Measurements from ENCODE around the gene PPP2R5C.

The PPP2R5C gene

GRCh38 chr14:101920271-101920670 lies 158.8 kb downstream of the PPP2R5C start:
- DNase-seq = no peak

- DNase-seq = peak in 1 of 14 donors; percentile 11
Measured at GRCh38 chr14:101922866-101923265, 161.4 kb downstream of the PPP2R5C start.

- no peak for DNase-seq
Measured at GRCh38 chr14:101925152-101925551, 163.6 kb downstream of the PPP2R5C start.

DNA sequence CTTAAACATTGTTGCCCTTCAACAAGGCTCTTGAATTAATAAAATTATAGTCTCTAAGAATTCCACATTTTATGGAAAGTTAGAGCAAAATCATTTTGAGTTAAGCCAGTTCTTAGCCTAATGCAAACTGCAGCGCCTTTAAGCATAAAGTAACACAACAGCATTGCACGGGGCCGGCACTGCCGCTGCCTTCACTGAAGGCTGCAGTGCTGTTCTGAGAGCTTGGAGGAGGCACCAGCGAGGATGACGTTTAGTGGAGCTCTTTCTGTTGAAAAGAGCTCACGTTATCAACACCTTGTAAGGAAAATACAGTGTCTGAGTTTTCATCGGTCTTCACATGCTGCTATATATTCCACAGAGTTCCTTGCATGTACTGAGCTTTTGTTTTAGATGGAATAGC lies 164.6 kb downstream of the PPP2R5C start:
- no peak for DNase-seq

- DNase-seq = no peak
Measured at GRCh38 chr14:101926620-101927019, 165.1 kb downstream of the PPP2R5C start.

DNA sequence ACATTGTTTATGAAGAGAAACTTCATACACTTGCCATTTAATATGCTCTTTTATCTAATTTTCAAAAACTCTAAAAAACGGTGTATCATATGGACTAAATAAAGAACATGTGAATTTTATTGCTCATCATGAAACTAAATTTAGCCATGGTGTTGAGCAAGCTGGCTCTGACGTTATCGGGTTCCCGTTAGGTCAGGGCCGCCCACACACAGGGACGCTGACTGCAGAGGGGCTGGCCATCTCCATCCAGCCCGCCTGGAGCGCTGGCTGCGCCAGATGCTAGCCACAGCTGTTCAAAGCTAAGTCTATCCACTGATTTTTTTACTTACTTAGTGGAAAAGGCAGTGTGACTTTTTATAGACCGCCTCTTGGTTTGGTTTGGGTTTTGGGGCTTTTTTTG lies 166.3 kb downstream of the PPP2R5C start:
- DNase-seq = peak in 2 of 14 donors; percentile 3 to 28

DNA sequence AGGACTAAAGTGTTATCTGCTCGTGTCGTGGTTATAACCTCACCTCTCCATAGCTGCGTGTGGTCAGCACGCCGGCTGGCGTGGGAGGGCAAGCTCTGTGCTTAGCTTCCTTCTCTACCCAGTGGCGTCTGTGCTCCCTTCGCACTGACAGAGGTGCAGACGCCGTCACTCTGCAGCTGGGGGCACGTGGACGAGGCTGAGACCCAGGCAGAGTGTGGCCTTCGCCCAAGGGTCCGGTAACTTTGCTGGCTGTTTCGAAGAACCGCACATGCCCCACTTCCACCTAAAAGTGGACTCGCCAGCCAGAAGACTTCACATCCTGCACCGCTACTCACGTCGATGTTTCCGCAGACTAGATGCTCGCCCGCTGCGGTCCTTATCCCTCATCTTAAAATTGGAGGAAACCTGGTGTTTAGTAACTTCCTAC lies 166.9 kb downstream of the PPP2R5C start:
- no peak for DNase-seq

DNA sequence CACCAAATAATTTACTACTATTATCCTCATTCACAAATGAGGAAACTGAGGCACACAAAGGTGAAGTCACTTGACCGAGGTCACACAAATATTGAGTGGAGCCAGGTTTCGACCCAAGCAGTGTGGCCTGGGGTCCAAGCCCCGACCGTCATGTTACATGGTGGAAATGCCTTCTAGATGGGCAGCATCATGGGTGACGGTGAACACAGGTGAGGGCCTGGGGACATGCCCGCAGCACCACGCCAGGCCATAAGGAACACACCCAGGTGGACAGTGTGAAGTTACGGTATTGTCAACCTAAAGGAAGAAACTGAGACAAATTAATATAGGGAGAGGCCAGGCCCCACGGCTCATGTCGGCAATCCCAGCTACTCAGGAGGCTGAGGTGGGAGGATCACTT lies 167.6 kb downstream of the PPP2R5C start:
- no peak for DNase-seq

DNA sequence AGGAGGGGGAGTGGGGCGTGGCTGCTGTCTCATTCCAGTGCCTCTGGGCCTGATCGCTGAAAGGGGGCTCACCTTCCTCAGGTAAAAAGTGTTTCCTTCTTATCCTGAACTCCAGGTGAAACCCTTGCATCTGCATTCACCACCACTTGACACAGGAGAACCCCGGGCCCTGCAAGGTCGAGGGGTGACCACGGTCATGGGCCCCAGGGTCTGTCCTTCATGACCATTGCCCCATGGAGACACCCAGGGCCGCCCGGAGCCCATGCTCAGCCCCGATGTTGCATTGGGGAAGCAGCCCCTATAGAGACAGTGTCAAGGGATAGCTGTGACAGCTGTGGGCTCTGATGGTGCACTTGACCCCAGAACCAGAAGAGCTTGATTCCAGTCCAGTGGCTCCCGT lies 168.4 kb downstream of the PPP2R5C start:
- DNase-seq = no peak

- no peak for DNase-seq
Measured at GRCh38 chr14:101932673-101933072, 171.2 kb downstream of the PPP2R5C start.

- DNase-seq = no peak
Measured at GRCh38 chr14:101933209-101933608, 171.7 kb downstream of the PPP2R5C start.

- no peak for DNase-seq
Measured at GRCh38 chr14:101934601-101935150, 173.2 kb downstream of the PPP2R5C start.

DNA sequence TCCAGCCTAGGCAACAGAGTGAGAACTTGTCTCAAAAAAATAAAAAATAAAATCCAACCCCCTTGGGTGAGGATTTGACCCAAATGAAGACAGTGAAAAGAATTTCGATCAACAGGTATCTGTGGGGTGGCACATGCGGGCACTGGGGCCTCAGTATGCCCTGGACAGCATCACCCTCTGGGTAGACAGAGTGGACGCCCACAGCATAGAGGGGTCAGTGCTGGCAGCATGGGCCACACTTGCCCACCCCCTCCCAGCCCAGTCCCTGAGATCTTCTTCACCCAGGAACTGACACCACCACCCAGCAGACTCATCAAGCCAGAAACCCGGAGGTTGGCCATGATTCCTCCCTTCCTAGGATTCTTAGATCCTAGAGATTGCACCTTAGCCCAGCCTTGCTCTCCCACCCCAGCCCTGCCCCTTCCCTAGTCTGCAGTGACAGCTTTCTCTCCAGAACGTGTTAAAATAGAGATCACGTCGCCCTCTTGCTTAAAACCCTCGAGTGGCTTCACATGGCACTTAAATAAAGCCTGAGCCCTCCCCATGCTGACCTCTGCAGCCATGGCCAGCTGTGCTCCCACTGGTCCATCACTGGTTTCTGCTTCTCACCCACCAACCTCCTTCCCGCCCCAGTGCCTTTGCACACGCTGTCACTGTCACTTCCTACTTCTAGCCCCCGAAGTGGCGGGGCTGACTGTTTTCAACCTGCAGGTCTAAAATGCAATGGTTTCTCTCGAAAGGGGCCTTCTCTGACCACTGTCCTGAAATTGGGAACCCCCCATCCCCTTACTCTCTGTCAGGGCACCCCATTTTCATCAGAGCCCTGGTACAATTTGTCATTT lies 176.6 kb downstream of the PPP2R5C start:
- no peak for DNase-seq

DNA sequence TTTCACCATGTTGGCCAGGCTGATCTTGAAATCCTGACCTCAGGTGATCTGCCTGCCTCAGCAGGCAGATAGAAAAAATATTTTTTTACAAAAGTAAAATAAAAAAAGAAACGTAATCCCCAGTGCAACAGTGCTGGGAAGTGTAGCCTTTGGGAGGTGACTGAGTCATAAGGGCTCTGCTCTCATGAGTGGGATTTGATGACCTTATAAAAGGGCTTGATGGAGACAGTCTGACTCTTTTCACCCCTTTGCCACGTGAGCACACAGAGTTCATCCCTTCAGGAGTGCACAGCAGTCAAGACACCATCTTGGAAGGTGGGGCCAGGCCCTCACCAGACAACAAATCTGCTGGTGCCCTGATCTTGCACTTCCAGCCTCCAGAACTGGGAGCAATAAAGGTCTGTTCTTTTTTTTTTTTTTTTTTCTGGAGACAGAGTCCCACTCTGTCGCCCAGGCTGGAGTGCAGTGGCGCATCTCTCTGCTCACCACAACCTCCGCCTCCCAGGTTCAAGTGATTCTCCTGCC lies 178.2 kb downstream of the PPP2R5C start:
- no peak for DNase-seq

DNA sequence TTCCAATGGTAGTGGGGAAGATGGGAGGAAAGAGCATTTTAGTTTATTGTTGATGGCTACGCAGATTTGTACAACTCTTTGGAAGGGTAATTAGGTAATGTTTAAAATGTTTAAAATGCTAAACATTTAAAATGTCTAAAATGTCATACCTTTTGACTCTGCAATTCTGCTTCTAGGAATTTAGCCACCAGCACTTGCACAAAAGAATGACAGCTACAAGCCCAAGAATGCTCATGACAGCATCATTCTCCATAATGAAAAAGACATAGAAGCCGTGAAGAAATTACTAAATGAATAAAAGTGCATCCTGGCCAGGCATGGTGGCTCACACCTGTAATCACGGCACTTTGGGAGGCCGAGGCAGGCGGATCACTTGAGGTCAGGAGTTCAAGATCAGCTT lies 182.9 kb downstream of the PPP2R5C start:
- DNase-seq = no peak

GRCh38 chr14:101945171-101945570 lies 183.7 kb downstream of the PPP2R5C start:
- no peak for DNase-seq

GRCh38 chr14:101947577-101947903 lies 186.0 kb downstream of the PPP2R5C start:
- DNase-seq = no peak

DNA sequence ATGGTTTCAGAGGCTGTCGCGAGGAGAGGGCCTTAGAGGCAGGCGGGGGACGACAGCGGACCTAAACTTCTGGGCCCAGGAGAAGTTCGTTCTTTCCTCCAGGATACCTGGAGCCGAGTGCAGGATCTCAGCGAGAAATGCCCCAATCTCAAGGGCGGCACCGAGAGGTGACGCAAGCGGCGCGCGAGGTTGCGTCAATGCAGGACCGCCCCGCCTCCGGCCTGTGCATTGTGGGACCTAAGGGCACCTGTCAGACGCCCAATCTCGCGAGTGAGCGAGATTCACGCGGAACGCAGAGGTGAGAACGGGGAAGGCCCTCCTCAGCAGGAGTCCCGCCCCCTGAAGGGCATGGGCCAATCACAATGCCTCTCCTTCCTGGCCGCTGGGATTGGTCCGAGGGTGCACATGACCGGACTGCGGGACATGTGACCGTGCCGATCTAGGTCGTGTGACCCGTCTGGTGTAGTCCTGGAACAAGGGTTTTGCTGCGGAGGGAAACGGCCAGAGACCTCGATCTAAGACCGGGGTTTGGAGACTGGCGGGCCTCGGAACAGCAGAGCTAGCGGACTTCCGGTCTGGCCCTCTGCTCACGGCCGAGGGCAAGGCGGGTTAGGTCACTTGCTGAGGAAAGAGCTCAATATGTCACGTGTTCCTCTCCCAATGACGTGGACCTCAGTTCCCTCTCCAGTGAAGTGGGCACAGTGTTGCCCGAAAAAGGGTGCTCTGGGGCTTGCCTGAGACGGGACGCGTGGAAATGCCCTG lies 186.6 kb downstream of the PPP2R5C start:
- peak; percentile 94 to 100 (median 99) for DNase-seq

GRCh38 chr14:101948666-101949216 lies 187.2 kb downstream of the PPP2R5C start:
- no peak for DNase-seq

DNA sequence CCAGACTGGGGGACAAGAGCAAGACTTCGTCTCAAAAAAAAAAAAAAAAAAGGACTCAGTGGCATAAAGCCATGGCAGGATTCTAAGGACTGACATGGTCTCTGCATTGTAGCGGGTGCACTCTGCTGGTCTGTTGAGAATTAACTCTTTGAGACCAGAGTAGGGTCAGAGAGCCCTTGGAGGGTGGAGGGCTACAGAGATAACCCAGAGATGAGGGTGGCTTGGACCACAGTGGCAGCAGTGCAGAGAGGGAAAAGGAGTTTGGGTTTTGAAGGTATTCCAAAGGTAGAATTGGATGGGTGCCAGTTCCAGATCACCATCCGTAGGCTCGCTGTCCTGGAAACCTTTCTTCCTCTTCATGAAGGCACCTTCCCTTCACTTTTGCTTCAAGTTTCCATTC lies 188.6 kb downstream of the PPP2R5C start:
- no peak for DNase-seq

- DNase-seq = no peak
Measured at GRCh38 chr14:101950516-101951215, 189.2 kb downstream of the PPP2R5C start.

- DNase-seq = no peak
Measured at GRCh38 chr14:101953151-101953550, 191.6 kb downstream of the PPP2R5C start.
